Hepatocyte (in vitro differentiated cells): Measurements from ENCODE around the gene IL13. TPM values are rescaled to one million over a fixed set of nuclear protein-coding genes. Genes with fewer than 3 reads are reported as not detected.

Experiments used
- DNase-seq: peaks from one replicate; pipeline ENCODE4 v3.0.0-alpha.2; 2016; ENCODE audit warnings: low spot score
- H2AFZ ChIP-seq: fragments of 200-600 bp; sonication (generic); 2 replicates; pipeline ENCODE4 v1.6.0; 2016; ENCODE audit warnings: antibody characterized with exemption, mild to moderate bottlenecking
- H3K27ac ChIP-seq: fragments of 200-600 bp; sonication (generic); 2 replicates; pipeline ENCODE4 v1.5.1; 2016; ENCODE audit warnings: mild to moderate bottlenecking
- H3K27me3 ChIP-seq: fragments of 200-600 bp; sonication (generic); 2 replicates; pipeline ENCODE4 v1.6.1; 2016
- H3K36me3 ChIP-seq: fragments of 200-600 bp; sonication (generic); replicated peaks from 2 replicates; pipeline ENCODE4 v1.5.1; 2016; ENCODE audit warnings: low read depth; ENCODE audit not compliant: insufficient read depth
- H3K4me1 ChIP-seq: fragments of 200-600 bp; sonication (generic); 2 replicates; pipeline ENCODE4 v1.5.1; 2016; ENCODE audit warnings: mild to moderate bottlenecking, moderate library complexity; ENCODE audit not compliant: insufficient read depth
- H3K4me2 ChIP-seq: fragments of 200-600 bp; sonication (generic); 2 replicates; pipeline ENCODE4 v1.6.0; 2016
- H3K4me3 ChIP-seq: fragments of 200-600 bp; sonication (generic); 2 replicates; pipeline ENCODE4 v1.5.1; 2016; ENCODE audit warnings: mild to moderate bottlenecking
- H3K79me2 ChIP-seq: fragments of 200-600 bp; sonication (generic); 2 replicates; pipeline ENCODE4 v1.6.0; 2017; ENCODE audit warnings: mild to moderate bottlenecking
- H3K9me2 ChIP-seq: fragments of 200-600 bp; sonication (generic); replicated peaks from 2 replicates; pipeline ENCODE4 v1.6.0; 2017; ENCODE audit warnings: mild to moderate bottlenecking; ENCODE audit not compliant: insufficient read depth
- H3K9me3 ChIP-seq: fragments of 200-600 bp; sonication (generic); 2 replicates; pipeline ENCODE4 v1.5.1; 2016; ENCODE audit warnings: low read depth, mild to moderate bottlenecking
- H4K20me1 ChIP-seq: fragments of 200-600 bp; sonication (generic); 2 replicates; pipeline ENCODE4 v1.6.0; 2016; ENCODE audit warnings: mild to moderate bottlenecking; ENCODE audit not compliant: insufficient read depth, poor library complexity, severe bottlenecking
- EZH2 ChIP-seq: fragments of 200-600 bp; sonication (generic); IDR thresholded peaks from 2 replicates; pipeline ENCODE4 v1.6.1; 2016; ENCODE audit warnings: antibody characterized with exemption, mild to moderate bottlenecking, borderline replicate concordance
- EZH2phosphoT487 ChIP-seq: fragments of 200-600 bp; sonication (generic); IDR thresholded peaks from one replicate; pipeline ENCODE4 v1.6.1; 2018; ENCODE audit warnings: antibody characterized with exemption, mild to moderate bottlenecking, low read depth, moderate library complexity; ENCODE audit not compliant: unreplicated experiment, severe bottlenecking
- WGBS: methylation state at CpG from one replicate; pipeline ENCODE4 v1.1.6; 2016; ENCODE audit warnings: low lambda C conversion rate; ENCODE audit errors: missing lambda C conversion rate; 5-methylcytosine and 5-hydroxymethylcytosine counted together
- polyA plus RNA-seq: library from polyadenylated mRNA; unstranded; fragments of >200 nt; fragmentation: Nextera tagmentation; extraction: Ambion mirVana; gene quantifications from 2 replicates; pipeline ENCODE4 v1.2.1, GENCODE V29; 2016
- total RNA-seq: library from RNA; depleted of rRNA; stranded (reverse); fragments of >200 nt; gene quantifications from 2 replicates; pipeline ENCODE4 v1.2.3, GENCODE V29; 2014
- TF ChIP-seq, protein P1 (sequence below): fragments of 200-600 bp; sonication (generic); IDR thresholded peaks from 2 replicates; pipeline ENCODE4 v1.5.1; 2016; ENCODE audit warnings: antibody characterized with exemption, mild to moderate bottlenecking; ENCODE audit not compliant: poor library complexity

IL13 gene
- total and polyA plus RNA-seq, 2 experiments from 2014 or later = not detected

DNA sequence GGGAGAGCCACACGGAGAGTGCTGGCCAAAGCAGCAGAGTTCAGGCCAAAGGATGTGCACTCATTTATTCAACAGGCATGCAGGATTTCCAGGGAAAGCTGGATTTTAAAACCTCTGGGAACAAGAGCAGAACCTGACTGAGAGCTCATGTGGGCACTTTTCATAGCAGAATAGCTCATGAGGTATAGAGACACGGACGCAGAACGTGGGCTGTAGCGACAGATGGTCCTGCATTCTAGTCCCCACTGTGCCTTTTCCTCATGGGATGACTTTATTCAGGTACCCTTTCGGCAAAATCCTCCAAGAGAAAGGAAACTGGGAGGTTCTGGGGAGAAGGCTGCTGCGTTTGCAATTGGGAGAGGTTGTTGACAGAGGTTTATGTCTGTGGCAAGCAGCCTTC lies 21.2 kb downstream of the IL13 start:
- Histone ChIP-seq H3K4me1 (peaks cover 6% of the 10 kb centered on the region), H3K9me2 (no peaks in the 10 kb centered on the region), H3K9me3 (no peaks in the 10 kb centered on the region), H3K4me3 (no peak overlapping the region), H3K36me3 (no peaks in the 10 kb centered on the region), H3K4me2 (no peak overlapping the region), H4K20me1 (no peaks in the 10 kb centered on the region), H3K27ac (no peak overlapping the region), H3K79me2 (no peaks in the 10 kb centered on the region), H3K27me3 (no peaks in the 10 kb centered on the region), H2AFZ (no peak overlapping the region)
- DNase-seq = no peak
- TF ChIP-seq, protein P1, sequence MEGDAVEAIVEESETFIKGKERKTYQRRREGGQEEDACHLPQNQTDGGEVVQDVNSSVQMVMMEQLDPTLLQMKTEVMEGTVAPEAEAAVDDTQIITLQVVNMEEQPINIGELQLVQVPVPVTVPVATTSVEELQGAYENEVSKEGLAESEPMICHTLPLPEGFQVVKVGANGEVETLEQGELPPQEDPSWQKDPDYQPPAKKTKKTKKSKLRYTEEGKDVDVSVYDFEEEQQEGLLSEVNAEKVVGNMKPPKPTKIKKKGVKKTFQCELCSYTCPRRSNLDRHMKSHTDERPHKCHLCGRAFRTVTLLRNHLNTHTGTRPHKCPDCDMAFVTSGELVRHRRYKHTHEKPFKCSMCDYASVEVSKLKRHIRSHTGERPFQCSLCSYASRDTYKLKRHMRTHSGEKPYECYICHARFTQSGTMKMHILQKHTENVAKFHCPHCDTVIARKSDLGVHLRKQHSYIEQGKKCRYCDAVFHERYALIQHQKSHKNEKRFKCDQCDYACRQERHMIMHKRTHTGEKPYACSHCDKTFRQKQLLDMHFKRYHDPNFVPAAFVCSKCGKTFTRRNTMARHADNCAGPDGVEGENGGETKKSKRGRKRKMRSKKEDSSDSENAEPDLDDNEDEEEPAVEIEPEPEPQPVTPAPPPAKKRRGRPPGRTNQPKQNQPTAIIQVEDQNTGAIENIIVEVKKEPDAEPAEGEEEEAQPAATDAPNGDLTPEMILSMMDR = no peak
- no peak for TF ChIP-seq EZH2
- TF ChIP-seq EZH2phosphoT487 = no peak
- WGBS = 87% methylated on average over 7 of the region's 7 CpGs

DNA sequence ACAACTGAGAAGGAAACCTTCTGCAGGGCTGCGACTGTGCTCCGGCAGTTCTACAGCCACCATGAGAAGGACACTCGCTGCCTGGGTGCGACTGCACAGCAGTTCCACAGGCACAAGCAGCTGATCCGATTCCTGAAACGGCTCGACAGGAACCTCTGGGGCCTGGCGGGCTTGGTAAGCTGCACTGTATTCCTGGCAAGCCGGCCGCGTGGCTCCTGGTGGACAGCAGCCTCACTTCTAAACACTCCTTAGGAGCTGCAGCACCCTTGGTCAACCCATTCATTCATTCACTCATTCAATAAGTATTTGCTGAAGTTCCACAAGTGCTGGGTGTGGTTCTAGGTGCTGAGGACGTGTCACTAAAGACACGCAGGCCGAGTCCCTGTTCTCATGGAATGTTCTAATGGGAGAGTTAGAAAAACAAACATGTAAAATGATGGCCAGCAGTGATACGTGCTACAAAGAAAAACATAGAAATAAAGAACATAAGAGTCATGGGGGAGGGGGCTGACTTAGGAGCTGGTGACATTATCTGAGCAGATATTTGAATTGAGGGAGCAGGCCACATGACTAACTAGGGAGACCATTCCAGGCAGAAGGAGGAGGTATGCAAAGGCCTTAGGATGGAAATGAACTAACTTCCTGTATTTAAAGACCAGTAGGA lies 21.9 kb downstream of the IL13 start:
- H3K27me3 ChIP-seq = no peaks in the 10 kb centered on the region
- no peak overlapping the region for H3K4me2 ChIP-seq
- H3K9me3 ChIP-seq = no peaks in the 10 kb centered on the region
- no peaks in the 10 kb centered on the region for H3K36me3 ChIP-seq
- H3K27ac ChIP-seq = no peak overlapping the region
- H4K20me1 ChIP-seq = no peaks in the 10 kb centered on the region
- no peak overlapping the region for H3K4me3 ChIP-seq
- H3K4me1 ChIP-seq = peaks cover 6% of the 10 kb centered on the region
- no peaks in the 10 kb centered on the region for H3K9me2 ChIP-seq
- no peak overlapping the region for H2AFZ ChIP-seq
- TF ChIP-seq EZH2 = no peak
- no peak for TF ChIP-seq EZH2phosphoT487
- TF ChIP-seq, protein P1 = no peak
- 93% methylated on average over 15 of the region's 15 CpGs for WGBS
- no peaks in the 10 kb centered on the region for H3K79me2 ChIP-seq
- no peak for DNase-seq

DNA sequence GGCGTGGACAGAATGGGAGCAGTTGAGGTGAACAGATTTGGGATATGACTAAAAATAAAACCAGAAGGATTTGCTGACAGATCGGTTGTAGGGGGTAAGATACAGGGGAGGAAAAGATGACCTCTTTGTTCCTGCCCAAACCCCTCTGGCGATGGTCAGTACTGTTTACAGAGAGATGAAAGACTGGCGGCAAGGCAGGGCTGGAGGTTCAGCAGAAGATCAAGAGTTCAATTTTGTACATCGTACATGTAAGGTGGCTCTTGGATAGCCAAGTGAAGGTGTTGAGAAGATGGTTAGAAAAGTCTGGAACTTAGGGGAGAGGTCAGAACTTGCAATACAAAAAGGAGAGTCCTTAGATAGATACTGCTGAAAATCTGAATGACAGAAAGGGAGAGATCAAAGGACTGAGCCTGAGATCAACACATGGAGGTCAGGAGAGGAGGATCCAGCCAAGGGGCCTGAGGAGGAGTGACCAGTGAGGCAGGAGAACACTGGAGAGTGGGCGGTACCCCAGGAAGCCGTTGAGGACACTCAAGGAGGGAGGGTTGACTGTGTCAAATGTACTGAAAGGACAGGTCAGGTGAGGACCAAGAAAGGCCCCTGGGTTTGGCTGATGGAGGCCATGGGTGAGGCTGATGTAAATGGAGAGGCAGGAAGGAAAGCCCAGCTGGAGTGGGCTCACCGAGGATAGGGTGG lies 23.0 kb downstream of the IL13 start:
- H3K9me2 ChIP-seq = no peaks in the 10 kb centered on the region
- H3K36me3 ChIP-seq = no peaks in the 10 kb centered on the region
- no peaks in the 10 kb centered on the region for H3K9me3 ChIP-seq
- no peak overlapping the region for H3K27ac ChIP-seq
- H2AFZ ChIP-seq = no peak overlapping the region
- 94% methylated on average over 8 of the region's 8 CpGs for WGBS
- H3K4me3 ChIP-seq = no peak overlapping the region
- TF ChIP-seq EZH2 = no peak
- no peak for TF ChIP-seq EZH2phosphoT487
- TF ChIP-seq, protein P1 = no peak
- H4K20me1 ChIP-seq = no peaks in the 10 kb centered on the region
- no peaks in the 10 kb centered on the region for H3K79me2 ChIP-seq
- no peak for DNase-seq
- H3K4me2 ChIP-seq = no peak overlapping the region
- H3K27me3 ChIP-seq = no peaks in the 10 kb centered on the region
- peaks cover 6% of the 10 kb centered on the region for H3K4me1 ChIP-seq
